ENCODE data around the gene KLHL3.
A peak's percentile ranks its signal among the peaks of the same experiment; 100 is the strongest.

KLHL3 gene

DNA sequence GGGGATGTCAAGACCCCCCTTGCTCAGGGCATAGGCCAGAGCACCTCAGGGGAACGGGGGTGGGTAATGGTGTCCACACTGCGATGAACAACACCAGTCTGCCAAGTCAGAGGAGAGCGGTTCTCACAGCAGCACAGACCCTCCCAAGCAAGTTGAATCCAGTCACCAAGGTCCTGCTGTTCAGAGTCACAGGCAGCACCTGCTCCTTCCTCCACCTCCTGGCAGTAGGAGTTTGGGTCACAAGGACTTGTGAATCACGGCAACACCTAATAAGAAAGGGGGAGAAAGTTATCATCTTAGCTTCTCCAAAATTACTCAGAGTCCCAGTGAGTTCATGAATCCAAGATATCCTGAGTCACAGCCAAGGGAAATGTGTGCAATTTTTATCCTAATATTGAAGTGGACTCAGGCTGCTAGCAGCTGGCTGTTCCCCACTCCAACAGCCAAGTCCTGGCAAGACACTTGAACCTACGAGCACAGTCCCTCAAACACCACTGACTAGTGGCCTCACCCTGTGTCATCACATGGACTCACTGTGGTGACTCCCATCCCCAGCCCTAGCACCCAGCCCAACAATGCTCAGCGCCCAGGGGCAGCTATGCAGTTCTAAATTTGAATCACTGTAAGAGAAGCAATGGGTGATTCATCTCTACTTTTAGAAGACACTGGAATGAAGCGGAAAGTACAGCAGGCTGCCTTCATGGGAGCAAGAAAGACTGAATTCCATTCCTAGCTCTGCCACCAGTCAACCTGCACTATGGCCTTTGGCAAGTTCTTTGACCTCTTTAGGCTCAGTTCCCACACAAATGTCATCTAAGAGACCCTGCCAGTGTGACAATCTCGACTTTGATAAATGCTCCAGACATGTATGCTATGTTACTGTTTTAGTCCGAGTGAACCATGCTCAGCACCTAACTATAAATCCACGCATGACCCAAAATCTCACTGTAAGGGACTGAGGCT is 113.7 kb downstream of the KLHL3 start:
- TF ChIP-seq, protein P1, sequence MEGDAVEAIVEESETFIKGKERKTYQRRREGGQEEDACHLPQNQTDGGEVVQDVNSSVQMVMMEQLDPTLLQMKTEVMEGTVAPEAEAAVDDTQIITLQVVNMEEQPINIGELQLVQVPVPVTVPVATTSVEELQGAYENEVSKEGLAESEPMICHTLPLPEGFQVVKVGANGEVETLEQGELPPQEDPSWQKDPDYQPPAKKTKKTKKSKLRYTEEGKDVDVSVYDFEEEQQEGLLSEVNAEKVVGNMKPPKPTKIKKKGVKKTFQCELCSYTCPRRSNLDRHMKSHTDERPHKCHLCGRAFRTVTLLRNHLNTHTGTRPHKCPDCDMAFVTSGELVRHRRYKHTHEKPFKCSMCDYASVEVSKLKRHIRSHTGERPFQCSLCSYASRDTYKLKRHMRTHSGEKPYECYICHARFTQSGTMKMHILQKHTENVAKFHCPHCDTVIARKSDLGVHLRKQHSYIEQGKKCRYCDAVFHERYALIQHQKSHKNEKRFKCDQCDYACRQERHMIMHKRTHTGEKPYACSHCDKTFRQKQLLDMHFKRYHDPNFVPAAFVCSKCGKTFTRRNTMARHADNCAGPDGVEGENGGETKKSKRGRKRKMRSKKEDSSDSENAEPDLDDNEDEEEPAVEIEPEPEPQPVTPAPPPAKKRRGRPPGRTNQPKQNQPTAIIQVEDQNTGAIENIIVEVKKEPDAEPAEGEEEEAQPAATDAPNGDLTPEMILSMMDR (conservative IDR thresholded peaks at IDR 0.05; ENCODE audit: low read depth, low read length) = no peak
- peak; percentile 10 for DNase-seq (ENCODE audit: low read depth)
- H3K4me3 ChIP-seq (ENCODE audit: low read depth, low read length) = no peak overlapping the region

DNA sequence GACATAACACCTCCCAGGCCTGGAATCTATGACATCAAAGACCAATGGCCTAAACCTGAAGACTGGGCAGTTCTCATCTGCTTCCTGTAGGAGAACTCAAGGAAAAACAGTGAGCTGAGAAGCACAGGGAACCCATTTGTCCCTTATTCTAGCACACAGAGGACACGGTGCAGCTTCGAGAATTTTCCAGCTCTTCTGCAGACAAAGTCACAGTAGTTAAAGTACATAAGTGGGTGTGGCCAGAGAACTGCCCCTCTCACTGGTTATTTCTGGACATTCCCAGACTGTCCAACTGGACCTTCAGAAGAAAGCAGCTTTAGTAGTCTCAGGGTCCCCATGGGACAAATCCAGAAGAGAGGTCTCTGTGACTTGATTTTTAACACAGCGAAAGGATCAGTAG is 114.6 kb downstream of the KLHL3 start:
- no peak overlapping the region for H3K4me3 ChIP-seq (ENCODE audit: low read depth, low read length)
- TF ChIP-seq, protein P1 (conservative IDR thresholded peaks at IDR 0.05; ENCODE audit: low read depth, low read length) = no peak
- no peak for DNase-seq (ENCODE audit: low read depth)

DNA sequence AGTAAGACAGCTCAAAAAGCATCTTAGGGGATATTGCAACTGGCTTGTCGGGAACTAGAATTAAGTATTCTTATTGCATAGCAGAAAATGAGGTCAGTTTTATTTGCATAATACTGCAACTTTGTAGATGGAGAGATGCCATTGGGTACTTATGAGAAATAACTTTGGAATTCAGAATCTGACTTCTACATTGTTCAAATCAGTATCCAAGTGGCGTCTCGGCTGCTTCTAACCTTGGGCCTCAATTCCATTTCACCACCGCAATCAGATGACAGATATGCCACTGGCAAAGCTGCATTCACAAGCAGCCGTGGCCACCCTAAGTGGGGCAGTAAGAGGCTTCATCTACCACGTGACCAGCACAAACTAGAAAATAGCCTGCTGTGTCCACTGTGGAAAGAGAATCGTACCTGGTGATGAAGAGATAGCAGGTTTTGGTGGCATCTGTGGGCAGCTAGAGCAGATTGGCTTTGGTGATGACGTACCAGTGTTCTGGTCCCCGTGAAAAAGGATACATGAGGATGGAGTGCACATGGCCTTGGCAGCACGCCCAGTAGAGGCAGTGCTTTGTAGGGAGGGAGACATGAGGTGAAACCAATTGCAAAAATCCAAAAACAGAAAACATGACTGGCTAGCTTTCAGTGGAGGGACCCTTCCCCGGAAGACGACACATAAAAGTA is 116.6 kb downstream of the KLHL3 start:
- no peak overlapping the region for H3K4me3 ChIP-seq (ENCODE audit: low read depth, low read length)
- peak; percentile 74 for DNase-seq (ENCODE audit: low read depth)
- TF ChIP-seq, protein P1 (conservative IDR thresholded peaks at IDR 0.05; ENCODE audit: low read depth, low read length) = no peak

DNA sequence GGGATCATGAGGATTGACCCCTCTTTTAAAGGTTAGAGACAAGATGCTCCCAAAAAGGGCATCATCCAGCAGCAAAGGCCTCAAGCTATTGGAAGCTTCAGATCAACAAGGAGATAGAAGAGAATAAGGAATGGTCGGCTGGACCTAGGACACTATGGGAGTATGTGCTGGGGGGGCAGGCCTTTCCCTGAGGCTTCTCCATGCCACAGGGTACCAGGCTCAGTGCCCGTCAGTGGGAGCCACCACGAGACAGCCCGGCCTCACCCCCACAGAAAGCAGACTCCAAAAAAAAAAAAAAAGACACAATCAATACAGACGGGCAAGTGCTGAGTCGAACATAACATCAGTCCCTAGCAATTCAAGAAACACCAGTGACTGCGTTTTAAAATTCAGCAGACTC is 117.4 kb downstream of the KLHL3 start:
- no peak overlapping the region for H3K4me3 ChIP-seq (ENCODE audit: low read depth, low read length)
- TF ChIP-seq, protein P1 (conservative IDR thresholded peaks at IDR 0.05; ENCODE audit: low read depth, low read length) = no peak
- no peak for DNase-seq (ENCODE audit: low read depth)

DNA sequence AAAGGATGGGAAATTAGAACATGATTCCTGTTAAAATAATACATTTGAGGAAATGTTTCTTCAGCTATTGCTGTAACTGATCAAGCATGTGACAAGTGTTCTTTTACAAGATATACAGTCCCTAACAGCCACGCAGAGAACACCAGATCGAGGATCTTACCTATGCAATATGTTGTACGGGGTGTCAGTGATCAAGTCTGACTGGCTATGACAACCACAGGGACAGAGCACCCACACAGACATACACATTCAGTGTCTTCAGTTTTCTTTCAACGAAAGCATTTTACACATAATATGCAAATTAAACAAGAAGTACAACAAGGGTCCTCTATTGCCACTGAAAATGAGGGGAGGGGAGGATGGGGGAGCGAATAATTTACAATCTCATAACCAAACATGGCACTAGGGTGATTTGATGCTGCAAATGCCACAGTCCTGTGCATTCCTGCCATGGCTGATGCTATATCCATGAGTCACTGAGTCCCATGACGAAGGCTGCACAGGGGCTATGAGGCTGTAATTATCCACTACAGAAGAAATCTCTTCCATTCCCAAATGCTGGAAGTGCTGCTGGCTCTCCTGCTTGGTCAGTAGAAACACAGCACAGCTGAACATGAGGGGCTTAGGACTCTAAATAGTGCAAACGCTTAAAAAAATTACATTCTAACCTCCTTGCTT is 118.2 kb downstream of the KLHL3 start:
- DNase-seq (ENCODE audit: low read depth) = peak; percentile 19
- H3K4me3 ChIP-seq (ENCODE audit: low read depth, low read length) = no peak overlapping the region
- TF ChIP-seq, protein P1 (conservative IDR thresholded peaks at IDR 0.05; ENCODE audit: low read depth, low read length) = no peak

DNA sequence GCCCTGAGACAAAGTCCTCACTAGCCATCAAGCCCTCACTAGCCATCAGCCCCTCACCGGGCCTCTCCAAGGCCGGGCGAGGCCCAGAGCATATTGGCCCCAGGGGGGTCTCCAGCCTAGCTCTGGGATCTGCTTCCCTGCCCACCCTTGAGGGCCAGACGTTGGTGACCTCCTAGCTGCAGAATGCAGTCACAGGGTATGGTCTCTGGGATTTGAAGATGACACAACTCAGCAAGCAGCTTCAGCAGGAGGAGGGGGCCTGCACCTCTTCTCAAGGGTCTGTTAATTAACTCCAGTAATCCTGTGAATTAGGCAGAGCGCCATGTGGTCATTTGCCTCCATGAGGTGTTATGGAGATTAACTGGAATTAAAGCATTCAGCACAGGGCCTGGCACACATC is 119.8 kb downstream of the KLHL3 start:
- no peak overlapping the region for H3K4me3 ChIP-seq (ENCODE audit: low read depth, low read length)
- DNase-seq (ENCODE audit: low read depth) = no peak
- TF ChIP-seq, protein P1 (conservative IDR thresholded peaks at IDR 0.05; ENCODE audit: low read depth, low read length) = no peak

Data from choroid plexus epithelial cell (primary cell).